Activated gamma-delta T cell (primary cell): Measurements from ENCODE around the gene HTD2.
"Not testable (repeated sequence)": the region's sequence is repeated elsewhere in the genome, so short reads cannot be mapped to it uniquely, and the experiment has no call there.

ENCODE experiments used
- DNase-seq: peaks from one replicate; lab custom pipeline; 2025; lab: John Stamatoyannopoulos, UW
- total RNA-seq, 2 donors: gene quantifications; one replicate each; lab custom pipeline; 2026; lab: John Stamatoyannopoulos, UW

HTD2 gene
- total RNA-seq, result 0.46 to 0.52 reads per million in 2 donors

DNA sequence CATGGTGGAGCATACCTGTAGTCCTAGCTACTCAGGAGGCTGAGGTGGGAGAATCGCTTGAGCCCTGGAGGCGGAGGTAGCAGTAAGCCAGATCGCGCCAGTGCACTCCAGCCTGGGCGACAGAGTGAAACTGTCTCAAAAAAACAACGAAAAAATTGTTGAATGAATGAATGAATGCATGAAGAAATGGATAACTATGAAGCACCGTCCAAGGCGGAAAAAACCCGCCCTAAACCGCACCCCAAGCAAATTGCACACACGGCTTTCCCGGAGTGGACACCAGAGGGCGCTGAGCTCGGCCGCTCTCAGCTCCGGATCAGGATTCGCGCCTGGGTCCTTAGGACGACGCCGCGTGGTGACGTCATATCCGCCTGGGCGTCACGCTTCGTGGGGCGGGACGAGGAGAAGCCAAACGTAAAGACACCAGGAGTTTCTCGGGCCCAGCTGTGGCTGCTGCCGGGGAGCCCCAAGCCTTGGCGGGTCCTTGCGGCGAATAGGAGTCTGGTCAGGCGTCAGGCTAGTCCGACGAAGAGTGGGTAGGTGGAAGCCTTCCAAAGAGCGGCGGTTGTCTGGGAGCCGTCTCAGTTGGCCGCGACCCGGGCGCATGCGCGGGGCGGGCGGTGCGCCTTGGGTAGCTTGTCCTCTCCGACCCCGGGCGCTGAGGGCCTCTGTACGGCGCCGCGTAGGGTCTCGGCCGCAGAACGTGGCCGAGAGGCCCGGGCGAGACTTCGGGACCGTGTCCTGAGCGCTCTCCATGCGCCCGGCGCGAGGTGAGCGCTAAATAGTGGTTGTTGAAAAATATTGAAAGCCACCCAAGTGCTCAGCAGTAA lies at the start of gene HTD2, which contains the start of gene RPP14:
Gene HTD2, plus strand, starts transcription at position 639 of the 830 bp plus-strand sequence. CDS start 11,094 bp downstream, outside the sequence.
Gene RPP14, plus strand, starts transcription at position 364 of the 830 bp plus-strand sequence. CDS start 4,085 bp downstream, outside the sequence.
- DNase-seq, result peak; percentile 95

DNA sequence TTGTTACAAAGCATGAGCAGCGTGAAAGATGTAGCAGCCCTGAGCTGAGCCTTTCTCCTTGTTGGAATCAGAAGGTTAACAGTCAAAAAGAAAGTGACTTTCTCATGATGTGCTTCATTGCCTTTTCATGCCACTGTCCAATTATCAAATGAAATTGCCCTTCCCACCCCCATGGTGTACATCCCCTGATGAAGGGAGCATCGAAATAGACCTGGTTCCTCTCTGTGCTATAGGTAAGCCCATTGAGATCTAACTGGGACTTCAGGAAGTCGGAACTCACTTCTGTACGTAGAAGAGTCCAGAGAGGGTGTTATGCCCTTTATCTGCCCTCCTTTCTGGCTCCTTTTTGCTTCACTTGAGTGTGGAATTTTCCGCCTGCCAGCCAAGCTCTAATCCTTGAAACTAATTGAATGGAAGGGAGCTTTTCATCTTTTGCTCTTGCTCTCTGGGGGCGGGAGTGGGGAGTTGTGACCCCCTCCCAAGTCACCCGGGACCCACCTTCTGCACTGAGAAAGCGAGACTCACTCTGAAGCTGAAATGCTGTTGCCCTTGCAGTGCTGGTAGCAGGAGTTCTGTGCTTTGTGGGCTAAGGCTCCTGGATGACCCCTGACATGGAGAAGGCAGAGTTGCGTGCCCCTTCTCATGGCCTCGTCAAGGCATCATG lies 47.8 kb upstream of the HTD2 start:
- DNase-seq, result no peak

GRCh38 chr3:58260261-58260731 lies 46.0 kb upstream of the HTD2 start:
- DNase-seq, result no peak

GRCh38 chr3:58260733-58261132 lies 45.6 kb upstream of the HTD2 start:
- DNase-seq, result no peak

GRCh38 chr3:58261954-58262666 lies 44.2 kb upstream of the HTD2 start:
- no peak for DNase-seq

GRCh38 chr3:58266577-58266976 lies 39.7 kb upstream of the HTD2 start:
- no peak for DNase-seq

GRCh38 chr3:58267543-58267942 lies 38.8 kb upstream of the HTD2 start:
- not testable (repeated sequence) for DNase-seq

DNA sequence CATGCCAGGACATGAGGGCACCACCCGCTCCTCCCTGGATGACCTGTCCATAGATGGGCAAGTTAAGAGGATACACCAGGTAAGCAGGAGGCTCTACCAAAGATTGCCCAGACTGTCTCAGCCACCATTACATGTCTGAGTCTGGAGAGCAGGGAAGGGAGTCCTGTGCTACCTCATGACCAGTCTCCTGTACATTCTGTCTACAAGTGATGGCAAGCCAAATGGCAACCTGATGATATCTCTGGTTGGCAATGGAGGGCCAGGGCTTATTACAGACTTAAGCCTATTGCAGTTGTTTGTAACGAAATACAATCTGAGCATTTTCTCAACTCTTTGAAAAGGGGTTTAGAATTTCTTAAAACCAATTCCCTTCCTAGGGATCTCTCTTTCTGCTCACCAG lies 37.0 kb upstream of the HTD2 start:
- DNase-seq, result no peak

DNA sequence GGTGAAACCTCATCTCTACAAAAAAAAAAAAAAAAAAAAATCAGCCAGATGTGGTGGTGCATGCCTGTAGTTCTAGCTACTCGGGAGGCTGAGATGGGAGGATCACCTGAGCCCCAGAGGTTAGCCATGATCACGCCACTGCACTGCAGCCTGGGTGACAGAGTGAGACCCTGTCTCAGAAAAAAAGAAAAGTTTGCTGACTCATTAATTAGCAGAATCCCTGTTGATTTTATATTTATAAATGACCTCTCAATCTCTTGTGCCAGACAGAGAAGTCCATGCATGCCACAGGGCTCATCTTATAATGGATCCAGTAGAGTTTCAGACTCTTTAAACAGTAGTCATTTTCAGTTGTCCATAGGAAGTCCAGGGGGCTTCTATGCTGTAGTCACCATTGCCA lies 35.8 kb upstream of the HTD2 start:
- DNase-seq, result no peak

GRCh38 chr3:58271901-58272501 lies 34.3 kb upstream of the HTD2 start:
- DNase-seq, result no peak

GRCh38 chr3:58272891-58273290 lies 33.4 kb upstream of the HTD2 start:
- DNase-seq, result no peak

DNA sequence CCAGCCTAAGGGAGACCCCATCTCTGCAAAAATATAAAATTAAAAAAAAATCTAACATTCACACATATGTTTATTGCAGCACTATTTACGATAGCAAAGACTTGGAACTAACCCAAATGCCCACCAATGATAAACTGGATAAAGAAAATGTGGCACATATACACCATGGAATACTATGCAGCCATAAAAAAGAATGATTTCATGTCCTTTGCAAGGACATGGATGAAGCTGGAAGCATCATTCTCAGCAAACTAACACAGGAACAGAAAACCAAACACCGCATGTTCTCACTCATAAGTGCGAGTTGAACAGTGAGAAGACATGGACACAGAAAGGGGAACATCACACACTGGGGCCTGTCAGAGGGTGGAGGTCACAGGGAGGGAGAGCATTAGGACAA lies 33.0 kb upstream of the HTD2 start:
- not testable (repeated sequence) for DNase-seq

DNA sequence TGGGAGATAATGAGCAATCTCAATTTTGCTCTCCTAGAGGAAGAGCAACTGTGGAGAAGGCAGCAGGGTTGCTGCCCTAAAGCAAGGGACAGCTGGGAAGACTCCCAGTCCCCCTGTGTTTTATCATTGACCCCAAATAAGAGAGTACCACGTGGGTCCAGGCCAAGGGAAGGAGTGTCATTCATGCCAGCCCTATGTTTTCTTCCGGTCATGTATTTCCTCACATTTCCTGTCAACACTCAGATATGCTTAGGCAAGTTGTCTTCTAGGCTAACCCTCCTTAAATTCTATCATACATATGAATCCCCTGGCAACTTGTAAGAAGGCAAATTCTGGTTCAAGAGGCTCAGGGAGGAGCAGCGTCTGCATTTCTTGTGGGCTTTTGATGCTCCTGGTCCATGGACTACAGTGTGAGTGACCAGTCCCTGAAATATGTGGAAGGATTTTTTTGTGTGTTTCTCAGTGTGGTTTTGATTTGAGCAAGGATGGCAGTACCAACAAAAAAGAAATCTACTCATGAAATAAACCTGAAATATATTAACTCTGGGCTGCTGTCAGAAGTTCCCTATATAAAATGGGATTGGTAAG lies 32.2 kb upstream of the HTD2 start:
- no peak for DNase-seq

GRCh38 chr3:58281069-58281468 lies 25.3 kb upstream of the HTD2 start:
- DNase-seq, result no peak

- DNase-seq, result no peak
These were observed 21.0 kb upstream of the HTD2 start for GRCh38 chr3:58285334-58285733.

DNA sequence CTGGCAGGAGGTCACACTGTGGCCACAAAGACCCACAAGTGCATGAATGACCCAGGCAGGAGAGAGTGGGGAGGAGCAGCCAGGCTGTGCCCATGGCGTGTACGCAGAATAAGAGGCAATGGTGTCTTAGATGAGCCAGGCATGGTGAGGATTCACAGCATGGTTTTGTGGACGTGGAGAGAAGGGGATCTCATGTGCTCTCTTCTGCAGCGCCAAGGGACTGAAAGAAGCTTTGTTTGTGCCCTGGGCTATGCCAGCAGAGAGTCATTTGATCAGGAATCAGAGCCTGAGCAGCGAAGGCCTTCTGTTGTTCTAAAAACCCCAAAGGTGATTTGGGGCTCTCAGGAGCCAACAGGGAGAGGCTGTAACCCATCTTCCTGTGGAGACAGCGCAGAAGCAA lies 19.0 kb upstream of the HTD2 start:
- no peak for DNase-seq

GRCh38 chr3:58288011-58288728 lies 18.1 kb upstream of the HTD2 start:
- no peak for DNase-seq

GRCh38 chr3:58288964-58289613 lies 17.2 kb upstream of the HTD2 start:
- not testable (repeated sequence) for DNase-seq

- not testable (repeated sequence) for DNase-seq
These were observed 15.9 kb upstream of the HTD2 start for GRCh38 chr3:58290446-58290845.

GRCh38 chr3:58291671-58292338 lies 14.5 kb upstream of the HTD2 start:
- DNase-seq, result no peak
